Measurements from ENCODE around the gene MYCBPAP.

Gene MYCBPAP

GRCh38 chr17:50558581-50558940 is 50.3 kb downstream of the MYCBPAP start:
- no peak for DNase-seq

- DNase-seq, result no peak
These were observed 50.8 kb downstream of the MYCBPAP start for GRCh38 chr17:50558941-50559614.

- no peak for DNase-seq
These were observed 51.5 kb downstream of the MYCBPAP start for GRCh38 chr17:50559674-50560184.

- peak; percentile 85 for DNase-seq
These were observed 52.1 kb downstream of the MYCBPAP start, which contains the start of gene CACNA1G for GRCh38 chr17:50560185-50560824. TSS of gene CACNA1G (plus strand) at chr17:50560715. CDS start at chr17:50561460, 745 bp downstream.

- no peak for DNase-seq
These were observed 52.9 kb downstream of the MYCBPAP start for GRCh38 chr17:50560931-50561745.

GRCh38 chr17:50561746-50562141 is 53.5 kb downstream of the MYCBPAP start:
- no peak for DNase-seq

GRCh38 chr17:50562242-50563091 is 54.2 kb downstream of the MYCBPAP start:
- no peak for DNase-seq

GRCh38 chr17:50563092-50563511 is 54.9 kb downstream of the MYCBPAP start:
- DNase-seq, result no peak

- no peak for DNase-seq
These were observed 56.7 kb downstream of the MYCBPAP start for GRCh38 chr17:50564916-50565315.

- DNase-seq, result peak; percentile 30
These were observed 57.4 kb downstream of the MYCBPAP start for GRCh38 chr17:50565402-50566350.

- no peak for DNase-seq
These were observed 58.6 kb downstream of the MYCBPAP start for GRCh38 chr17:50566886-50567285.

- no peak for DNase-seq
These were observed 60.4 kb downstream of the MYCBPAP start for GRCh38 chr17:50568659-50569058.

- DNase-seq, result no peak
These were observed 61.4 kb downstream of the MYCBPAP start for GRCh38 chr17:50569592-50569991.

- DNase-seq, result no peak
These were observed 61.8 kb downstream of the MYCBPAP start for GRCh38 chr17:50570032-50570431.

GRCh38 chr17:50570528-50570927 is 62.3 kb downstream of the MYCBPAP start:
- DNase-seq, result no peak

- no peak for DNase-seq
These were observed 63.4 kb downstream of the MYCBPAP start for GRCh38 chr17:50571681-50572080.

GRCh38 chr17:50572541-50572940 is 64.3 kb downstream of the MYCBPAP start:
- DNase-seq, result no peak

- DNase-seq, result no peak
These were observed 65.8 kb downstream of the MYCBPAP start for GRCh38 chr17:50573866-50574611.

- DNase-seq, result peak; percentile 34
These were observed 67.5 kb downstream of the MYCBPAP start for GRCh38 chr17:50575581-50576210.

GRCh38 chr17:50576864-50577263 is 68.6 kb downstream of the MYCBPAP start:
- no peak for DNase-seq

Measured in NCI-H2171 (cell line).